HCT116 (cell line): Measurements from ENCODE around the gene HTR5A. TPM values are rescaled to one million over a fixed set of nuclear protein-coding genes. Genes with fewer than 3 reads are reported as not detected.

Experiments
- ATAC-seq: fragments of 200-7000 bp; cut with Tn5 transposase; 2 replicates; pipeline ENCODE4 v1.9.1; 2020; ENCODE audit warnings: mild to moderate bottlenecking, moderate library complexity
- BruUV-seq: library from RNA; stranded (reverse); fragments of 400-500 nt; replicated peaks from 2 replicates; lab custom pipeline; 2021; lab: Mats Ljungman, UMichigan
- CTCF ChIA-PET: fragments of 300-600 bp; sonication (Branson Sonifier 250); formaldehyde crosslinking; loops from one replicate; lab custom pipeline; 2021; ENCODE audit warnings: antibody characterized with exemption; lab: Charles Lee
- POLR2A ChIA-PET: fragments of 300-600, 350-600 bp; sonication (Branson Sonifier 250); formaldehyde crosslinking; loops from one replicate; lab custom pipeline; 2021; ENCODE audit warnings: antibody characterized with exemption; lab: Charles Lee
- RAD21 ChIA-PET, 2 experiments: fragments of 300-600 bp; sonication (Branson Sonifier 250); formaldehyde crosslinking; loops; one replicate each; lab custom pipeline; 2023; ENCODE audit warnings: low total read pairs in 2 of 2; ENCODE audit not compliant: uncharacterized antibody in 2 of 2, unreplicated experiment in 2 of 2, low non-redundant PET in 1 of 2; lab: Charles Lee
- DNase-seq: peaks from one replicate; pipeline ENCODE4 v3.0.0-alpha.2; 2010; ENCODE audit warnings: low read depth, low spot score
- H2AFZ ChIP-seq: fragments of 200-600 bp; shearing (Covaris generic), sonication (generic); 2 replicates; pipeline ENCODE4 v1.6.1; 2017; ENCODE audit warnings: low read depth, mixed run types, mixed read lengths, antibody characterized with exemption, low read length; ENCODE audit not compliant: poor library complexity, severe bottlenecking
- H3K27ac ChIP-seq: 2 replicates; pipeline ENCODE4 v1.5.1; 2012; ENCODE audit warnings: low read depth, low read length
- H3K27me3 ChIP-seq: fragments of 200-600 bp; sonication (generic); 2 replicates; pipeline ENCODE4 v1.6.1; 2016; ENCODE audit warnings: mixed run types, low read length, mixed read lengths; ENCODE audit not compliant: insufficient read depth
- H3K36me3 ChIP-seq, 2 experiments: fragments of 200-500 bp in 1 of 2; fragments of 200-600 bp in 1 of 2; sonication (Bioruptor generic) in 1 of 2; sonication (generic) in 1 of 2; 2 replicates each; pipeline versions ENCODE4 v1.5.1 to v1.6.1; 2014 to 2016; ENCODE audit warnings: low read length in 2 of 2, inconsistent platforms in 1 of 2, mixed read lengths in 1 of 2, mixed run types in 1 of 2; ENCODE audit not compliant: insufficient read depth in 2 of 2, control insufficient read depth in 1 of 2
- H3K4me1 ChIP-seq, 2 experiments: fragments of 200-600 bp in 1 of 2; sonication (generic) in 1 of 2; 2 replicates each; pipeline versions ENCODE4 v1.5.1 to v1.6.1; 2012 to 2017; ENCODE audit warnings: low read length in 2 of 2, inconsistent platforms in 1 of 2, mild to moderate bottlenecking in 1 of 2, mixed read lengths in 1 of 2, mixed run types in 1 of 2, moderate library complexity in 1 of 2; ENCODE audit not compliant: insufficient read depth in 2 of 2, control insufficient read depth in 1 of 2
- H3K4me2 ChIP-seq: fragments of 200-600 bp; sonication (generic); 2 replicates; pipeline ENCODE4 v1.6.1; 2017; ENCODE audit warnings: mixed run types, low read length, mixed read lengths
- H3K4me3 ChIP-seq, 2 experiments: fragments of 200-600 bp in 1 of 2; sonication (generic) in 1 of 2; replicated peaks in 1 of 2; 2 replicates each; pipeline ENCODE4 v1.5.1; 2011 to 2016; ENCODE audit warnings: low read length in 2 of 2, control low read depth in 1 of 2, low read depth in 1 of 2, mild to moderate bottlenecking in 1 of 2, mixed read lengths in 1 of 2, mixed run types in 1 of 2
- H3K79me2 ChIP-seq: fragments of 200-600 bp; sonication (generic); 2 replicates; pipeline ENCODE4 v1.6.1; 2017; ENCODE audit warnings: mild to moderate bottlenecking, mixed run types, low read length, moderate library complexity, mixed read lengths; ENCODE audit not compliant: insufficient read depth
- H3K9ac ChIP-seq: fragments of 200-600 bp; sonication (generic); 2 replicates; pipeline ENCODE4 v1.6.1; 2016; ENCODE audit warnings: low read length, mixed read lengths
- H3K9me2 ChIP-seq: fragments of 200-600 bp; sonication (generic), shearing (Covaris generic); 2 replicates; pipeline ENCODE4 v1.6.1; 2017; ENCODE audit warnings: mixed run types, mild to moderate bottlenecking, moderate library complexity; ENCODE audit not compliant: insufficient read depth
- H3K9me3 ChIP-seq, 2 experiments: fragments of 200-500 bp in 1 of 2; fragments of 200-600 bp in 1 of 2; sonication (Bioruptor generic) in 1 of 2; sonication (generic) in 1 of 2; 2 replicates each; pipeline ENCODE4 v1.6.1; 2014 to 2017; ENCODE audit warnings: low read length in 2 of 2, mixed read lengths in 2 of 2, inconsistent platforms in 1 of 2, low read depth in 1 of 2, mild to moderate bottlenecking in 1 of 2, mixed run types in 1 of 2, moderate library complexity in 1 of 2; ENCODE audit not compliant: control insufficient read depth in 1 of 2, insufficient read depth in 1 of 2
- H4K20me1 ChIP-seq: fragments of 200-600 bp; sonication (generic), shearing (Covaris generic); 2 replicates; pipeline ENCODE4 v1.6.1; 2017; ENCODE audit warnings: mixed run types, mild to moderate bottlenecking, moderate library complexity; ENCODE audit not compliant: insufficient read depth
- EGR1 ChIP-seq: IDR thresholded peaks from 2 replicates; pipeline ENCODE4 v1.6.1; 2012; ENCODE audit warnings: low read depth
- ELF1 ChIP-seq: IDR thresholded peaks from 2 replicates; pipeline ENCODE4 v1.6.1; 2012; ENCODE audit warnings: low read depth, borderline replicate concordance
- EZH2 ChIP-seq: fragments of 200-600 bp; sonication (generic); IDR thresholded peaks from 2 replicates; pipeline ENCODE4 v1.6.1; 2017; ENCODE audit warnings: antibody characterized with exemption, mixed run types
- EZH2phosphoT487 ChIP-seq: fragments of 200-600 bp; IDR thresholded peaks from 2 replicates; pipeline ENCODE4 v1.6.1; 2018; ENCODE audit warnings: antibody characterized with exemption, borderline replicate concordance
- FOSL1 ChIP-seq: IDR thresholded peaks from 2 replicates; pipeline ENCODE4 v1.6.1; 2012; ENCODE audit warnings: low read depth
- JUND ChIP-seq: IDR thresholded peaks from 2 replicates; pipeline ENCODE4 v1.6.1; 2012
- POLR2A ChIP-seq: IDR thresholded peaks from 2 replicates; pipeline ENCODE4 v1.7.0; 2011; ENCODE audit warnings: borderline replicate concordance; ENCODE audit not compliant: insufficient read depth, insufficient read length; ENCODE audit errors: extremely low read depth
- POLR2AphosphoS5 ChIP-seq: IDR thresholded peaks from 2 replicates; pipeline ENCODE4 v1.6.1; 2011; ENCODE audit warnings: mild to moderate bottlenecking, low read depth, low read length, moderate library complexity
- RAD21 ChIP-seq: IDR thresholded peaks from 2 replicates; pipeline ENCODE4 v1.6.1; 2012; ENCODE audit warnings: low read depth, mild to moderate bottlenecking
- REST ChIP-seq: IDR thresholded peaks from 2 replicates; pipeline ENCODE4 v1.6.1; 2012; ENCODE audit warnings: low read depth
- SIN3A ChIP-seq: IDR thresholded peaks from 2 replicates; pipeline ENCODE4 v1.6.1; 2012; ENCODE audit warnings: low read depth
- SRF ChIP-seq: IDR thresholded peaks from 2 replicates; pipeline ENCODE4 v1.6.1; 2012; ENCODE audit warnings: low read depth
- TCF7L2 ChIP-seq: IDR thresholded peaks from 2 replicates; pipeline ENCODE4 v1.7.0; 2011; ENCODE audit warnings: borderline replicate concordance, inconsistent platforms; ENCODE audit not compliant: insufficient read depth, insufficient read length; ENCODE audit errors: extremely low read depth
- YY1 ChIP-seq: IDR thresholded peaks from 2 replicates; pipeline ENCODE4 v1.6.1; 2011; ENCODE audit warnings: low read length, low read depth, moderate library complexity, mild to moderate bottlenecking; ENCODE audit not compliant: insufficient replicate concordance; ENCODE audit errors: extremely low read depth
- ZBTB33 ChIP-seq: IDR thresholded peaks from 2 replicates; pipeline ENCODE4 v1.6.1; 2011; ENCODE audit warnings: mild to moderate bottlenecking, low read length, moderate library complexity; ENCODE audit not compliant: insufficient replicate concordance; ENCODE audit errors: extremely low read depth
- ZFX ChIP-seq: fragments of 450-650 bp; IDR thresholded peaks from 2 replicates; pipeline ENCODE4 v1.6.1; 2017
- intact Hi-C: fragments of 100-400 bp; cut with micrococcal nuclease; formaldehyde crosslinking; loops from 2 replicates; pipeline ENCODE4 v1.10.0; 2022
- total RNA-seq: library from RNA; stranded (reverse); gene quantifications from one replicate; pipeline ENCODE4 v1.2.1, GENCODE V29; 2021; ENCODE audit not compliant: unreplicated experiment
- TF ChIP-seq, protein P1 (sequence below): IDR thresholded peaks from 2 replicates; pipeline ENCODE4 v1.6.1; 2012
- TF ChIP-seq, protein P2 (sequence below): IDR thresholded peaks from 2 replicates; pipeline ENCODE4 v1.6.1; 2012

The HTR5A gene
- total RNA-seq, 1 experiment from 2014 or later, result not detected

DNA sequence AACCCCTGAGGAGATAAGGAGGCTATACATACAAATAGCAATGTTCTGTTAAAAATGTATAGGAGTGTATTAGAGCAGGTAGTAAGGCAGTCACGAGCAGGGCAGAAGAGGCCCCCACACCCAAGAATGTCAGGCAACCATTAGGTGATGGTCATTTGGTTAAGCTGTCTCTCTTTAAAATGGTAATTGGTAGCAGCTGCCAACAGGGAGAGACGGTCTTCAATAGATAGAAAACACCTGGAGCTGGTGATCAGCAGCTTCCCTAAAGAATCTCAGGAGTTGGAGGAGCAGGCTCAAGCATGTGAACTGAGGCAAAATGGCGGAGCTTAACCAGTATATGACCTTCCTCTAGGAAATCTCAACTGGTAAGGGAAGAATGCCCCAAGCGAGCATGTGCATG is 26.4 kb upstream of the HTR5A start:
- H3K9me3 ChIP-seq, result no peaks in the 10 kb centered on the region
- CTCF ChIA-PET, result no interaction called here
- H3K27me3 ChIP-seq, result peaks cover 5% of the 10 kb centered on the region; the same call in 1 of the 2 replicates
- H3K4me2 ChIP-seq, result no peak overlapping the region
- DNase-seq (no peak), ATAC-seq (no peak)
- POLR2A ChIA-PET, result no interaction called here
- intact Hi-C loops, result no loop called here
- H3K4me3 ChIP-seq, result no peak overlapping the region
- no peaks in the 10 kb centered on the region for H3K79me2 ChIP-seq
- no peak overlapping the region for H3K9ac ChIP-seq
- H3K27ac ChIP-seq, result no peak overlapping the region
- no peak overlapping the region for H2AFZ ChIP-seq
- no TSS peak for BruUV-seq
- no peaks in the 10 kb centered on the region for H4K20me1 ChIP-seq
- no peaks in the 10 kb centered on the region for H3K36me3 ChIP-seq
- RAD21 ChIA-PET, result no interaction called here
- H3K9me2 ChIP-seq, result no peaks in the 10 kb centered on the region
- no peak for TF ChIP-seq ELF1
- no peak for TF ChIP-seq POLR2A
- no peak for TF ChIP-seq POLR2AphosphoS5
- no peak for TF ChIP-seq JUND
- no peak for TF ChIP-seq FOSL1
- no peak for TF ChIP-seq TCF7L2
- no peak for TF ChIP-seq YY1
- no peak for TF ChIP-seq SRF
- no peak for TF ChIP-seq EGR1
- TF ChIP-seq, protein P1, sequence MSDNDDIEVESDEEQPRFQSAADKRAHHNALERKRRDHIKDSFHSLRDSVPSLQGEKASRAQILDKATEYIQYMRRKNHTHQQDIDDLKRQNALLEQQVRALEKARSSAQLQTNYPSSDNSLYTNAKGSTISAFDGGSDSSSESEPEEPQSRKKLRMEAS, result no peak
- no peak for TF ChIP-seq ZBTB33
- TF ChIP-seq ZFX, result no peak
- TF ChIP-seq, protein P2, sequence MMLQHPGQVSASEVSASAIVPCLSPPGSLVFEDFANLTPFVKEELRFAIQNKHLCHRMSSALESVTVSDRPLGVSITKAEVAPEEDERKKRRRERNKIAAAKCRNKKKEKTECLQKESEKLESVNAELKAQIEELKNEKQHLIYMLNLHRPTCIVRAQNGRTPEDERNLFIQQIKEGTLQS, result no peak
- TF ChIP-seq RAD21, result no peak
- no peak for TF ChIP-seq EZH2
- no peak for TF ChIP-seq REST
- TF ChIP-seq EZH2phosphoT487, result no peak
- TF ChIP-seq SIN3A, result no peak
- no peaks in the 10 kb centered on the region for H3K4me1 ChIP-seq
